ENCODE measurements around the gene ATAD3B.
"Not testable (repeated sequence)": the region's sequence is repeated elsewhere in the genome, so short reads cannot be mapped to it uniquely, and the experiment has no call there.

- TF ChIP-seq, protein P1, sequence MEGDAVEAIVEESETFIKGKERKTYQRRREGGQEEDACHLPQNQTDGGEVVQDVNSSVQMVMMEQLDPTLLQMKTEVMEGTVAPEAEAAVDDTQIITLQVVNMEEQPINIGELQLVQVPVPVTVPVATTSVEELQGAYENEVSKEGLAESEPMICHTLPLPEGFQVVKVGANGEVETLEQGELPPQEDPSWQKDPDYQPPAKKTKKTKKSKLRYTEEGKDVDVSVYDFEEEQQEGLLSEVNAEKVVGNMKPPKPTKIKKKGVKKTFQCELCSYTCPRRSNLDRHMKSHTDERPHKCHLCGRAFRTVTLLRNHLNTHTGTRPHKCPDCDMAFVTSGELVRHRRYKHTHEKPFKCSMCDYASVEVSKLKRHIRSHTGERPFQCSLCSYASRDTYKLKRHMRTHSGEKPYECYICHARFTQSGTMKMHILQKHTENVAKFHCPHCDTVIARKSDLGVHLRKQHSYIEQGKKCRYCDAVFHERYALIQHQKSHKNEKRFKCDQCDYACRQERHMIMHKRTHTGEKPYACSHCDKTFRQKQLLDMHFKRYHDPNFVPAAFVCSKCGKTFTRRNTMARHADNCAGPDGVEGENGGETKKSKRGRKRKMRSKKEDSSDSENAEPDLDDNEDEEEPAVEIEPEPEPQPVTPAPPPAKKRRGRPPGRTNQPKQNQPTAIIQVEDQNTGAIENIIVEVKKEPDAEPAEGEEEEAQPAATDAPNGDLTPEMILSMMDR (IDR thresholded peaks at IDR 0.05; ENCODE audit: insufficient read depth, low read depth, low read length): not testable (repeated sequence)
- not testable (repeated sequence) for TF ChIP-seq EZH2 (IDR thresholded peaks at IDR 0.05; ENCODE audit: insufficient read depth, low read length)
Observed at GRCh38 chr1:1484976-1485750, 13.6 kb downstream of the ATAD3B start.
